AG09319 (cell line): ENCODE measurements around the gene PPP1R12A.

Experiments used
- DNase-seq: peaks from one replicate; pipeline ENCODE4 v3.0.0-alpha.2; 2010; ENCODE audit warnings: low read depth; ENCODE audit errors: extremely low read depth
- TF ChIP-seq, protein P1 (sequence below): IDR thresholded peaks from 2 replicates; pipeline ENCODE4 v1.5.1; 2011; ENCODE audit warnings: low read depth, mild to moderate bottlenecking, inconsistent platforms, low read length, moderate library complexity

The PPP1R12A gene

DNA sequence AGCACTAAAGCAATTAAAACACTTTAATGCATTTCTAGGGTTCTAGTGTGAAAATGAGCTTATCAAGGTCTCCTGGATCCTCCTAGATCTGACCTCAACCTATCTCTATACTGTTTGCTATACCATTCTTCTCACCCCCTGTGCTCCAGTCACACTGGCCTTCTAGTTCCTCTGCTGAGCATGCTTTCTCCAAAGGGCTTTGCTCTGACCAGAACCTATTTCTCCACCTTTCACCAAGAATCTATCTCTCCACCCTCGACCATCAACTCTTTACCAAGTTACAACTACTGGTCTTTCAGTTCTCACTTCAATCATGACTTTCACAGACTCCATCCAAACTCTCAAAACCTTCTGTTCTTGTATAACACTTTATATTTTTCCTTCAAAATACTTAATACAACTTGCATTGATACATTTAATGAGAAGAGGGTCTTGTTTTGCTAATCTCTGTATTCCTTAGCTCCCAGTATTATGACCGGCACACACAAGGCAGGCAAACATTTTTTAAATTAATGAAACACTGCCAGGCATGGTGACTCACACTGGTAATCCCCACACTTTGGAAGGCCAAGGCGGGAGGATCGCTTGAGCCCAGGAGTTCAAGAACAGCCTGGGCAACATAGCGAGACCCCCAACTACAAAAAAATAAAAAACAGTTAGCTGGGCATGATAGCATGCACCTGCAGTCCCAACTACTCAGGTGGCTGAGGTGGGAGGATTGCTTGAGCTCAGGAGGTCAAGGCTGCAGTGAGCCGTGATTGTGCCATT lies 22.8 kb downstream of the PPP1R12A start:
- TF ChIP-seq, protein P1, sequence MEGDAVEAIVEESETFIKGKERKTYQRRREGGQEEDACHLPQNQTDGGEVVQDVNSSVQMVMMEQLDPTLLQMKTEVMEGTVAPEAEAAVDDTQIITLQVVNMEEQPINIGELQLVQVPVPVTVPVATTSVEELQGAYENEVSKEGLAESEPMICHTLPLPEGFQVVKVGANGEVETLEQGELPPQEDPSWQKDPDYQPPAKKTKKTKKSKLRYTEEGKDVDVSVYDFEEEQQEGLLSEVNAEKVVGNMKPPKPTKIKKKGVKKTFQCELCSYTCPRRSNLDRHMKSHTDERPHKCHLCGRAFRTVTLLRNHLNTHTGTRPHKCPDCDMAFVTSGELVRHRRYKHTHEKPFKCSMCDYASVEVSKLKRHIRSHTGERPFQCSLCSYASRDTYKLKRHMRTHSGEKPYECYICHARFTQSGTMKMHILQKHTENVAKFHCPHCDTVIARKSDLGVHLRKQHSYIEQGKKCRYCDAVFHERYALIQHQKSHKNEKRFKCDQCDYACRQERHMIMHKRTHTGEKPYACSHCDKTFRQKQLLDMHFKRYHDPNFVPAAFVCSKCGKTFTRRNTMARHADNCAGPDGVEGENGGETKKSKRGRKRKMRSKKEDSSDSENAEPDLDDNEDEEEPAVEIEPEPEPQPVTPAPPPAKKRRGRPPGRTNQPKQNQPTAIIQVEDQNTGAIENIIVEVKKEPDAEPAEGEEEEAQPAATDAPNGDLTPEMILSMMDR: no peak
- DNase-seq: no peak

DNA sequence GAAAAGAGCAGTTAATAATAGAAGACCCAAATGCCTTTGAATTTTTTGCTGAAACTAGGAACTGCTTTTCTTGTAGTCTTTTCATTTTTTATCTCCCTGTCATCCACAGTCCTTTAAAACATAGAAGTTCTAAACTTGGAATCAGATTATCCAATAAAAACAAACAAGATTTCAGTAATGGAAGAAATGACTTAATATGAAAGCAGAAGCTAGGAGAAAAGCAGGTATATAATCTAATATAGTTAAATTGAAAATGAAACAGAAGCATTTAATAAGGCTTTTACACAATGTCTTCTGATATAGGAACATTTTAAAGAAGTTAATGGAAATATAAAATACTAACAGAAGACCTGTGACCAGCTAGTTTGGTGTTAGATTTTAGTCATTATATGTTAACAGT lies 26.5 kb downstream of the PPP1R12A start:
- no peak for DNase-seq
- TF ChIP-seq, protein P1: no peak

DNA sequence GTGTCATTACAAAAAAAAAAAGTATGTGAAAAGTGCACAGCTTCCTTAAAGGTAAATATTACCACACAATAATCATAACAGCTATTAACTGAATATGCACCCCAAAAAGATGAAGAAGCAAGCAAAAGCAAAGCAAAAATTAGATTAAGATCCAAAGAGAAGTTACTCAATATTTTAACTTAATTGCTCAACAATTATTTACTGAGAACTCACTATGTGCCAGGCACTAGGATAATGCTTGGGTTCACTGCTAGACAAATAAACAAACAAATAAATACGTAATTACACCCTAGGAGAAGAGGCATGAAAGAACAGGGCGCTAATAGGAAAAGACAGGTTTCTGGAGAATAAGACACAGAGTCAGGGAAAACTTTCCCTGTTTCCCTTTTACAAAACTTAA lies 33.4 kb downstream of the PPP1R12A start:
- DNase-seq: no peak
- TF ChIP-seq, protein P1: no peak

DNA sequence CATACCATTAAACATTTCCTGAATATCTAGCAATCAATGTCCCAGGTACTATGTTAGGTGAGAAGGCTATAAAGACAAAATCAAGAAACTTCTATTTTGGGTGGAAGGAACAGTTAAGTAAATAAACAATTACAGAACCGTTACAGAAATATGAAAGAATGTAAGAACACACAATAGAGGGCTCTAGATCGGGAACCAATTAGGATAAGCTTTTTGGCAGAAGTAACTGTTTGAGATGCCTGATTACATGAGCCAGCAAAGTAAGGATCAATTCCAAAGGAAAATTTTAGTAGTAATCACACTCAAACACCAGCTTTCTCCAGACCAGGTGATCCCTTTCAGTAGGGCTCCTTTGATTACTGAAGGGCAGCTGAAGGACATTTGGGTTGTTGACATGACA lies 33.9 kb downstream of the PPP1R12A start:
- TF ChIP-seq, protein P1: no peak
- no peak for DNase-seq

DNA sequence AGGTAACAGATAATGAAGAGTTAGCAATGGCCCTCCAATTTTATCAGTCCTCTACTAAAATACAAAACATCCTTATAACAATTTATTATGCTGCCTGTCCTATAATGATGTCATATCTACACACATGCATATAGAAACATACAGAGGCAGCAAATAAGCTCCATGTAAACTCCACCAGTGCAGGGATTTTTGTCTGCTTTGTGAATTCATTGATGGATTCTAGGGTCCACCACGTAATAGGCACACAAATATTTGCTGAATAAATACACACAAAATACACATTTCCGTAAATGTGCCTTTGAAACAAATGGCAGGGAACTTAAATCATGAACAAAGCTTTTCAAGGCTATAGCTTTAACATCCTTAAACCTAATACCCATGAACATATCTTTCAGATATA lies 34.7 kb downstream of the PPP1R12A start:
- no peak for DNase-seq
- TF ChIP-seq, protein P1: no peak

DNA sequence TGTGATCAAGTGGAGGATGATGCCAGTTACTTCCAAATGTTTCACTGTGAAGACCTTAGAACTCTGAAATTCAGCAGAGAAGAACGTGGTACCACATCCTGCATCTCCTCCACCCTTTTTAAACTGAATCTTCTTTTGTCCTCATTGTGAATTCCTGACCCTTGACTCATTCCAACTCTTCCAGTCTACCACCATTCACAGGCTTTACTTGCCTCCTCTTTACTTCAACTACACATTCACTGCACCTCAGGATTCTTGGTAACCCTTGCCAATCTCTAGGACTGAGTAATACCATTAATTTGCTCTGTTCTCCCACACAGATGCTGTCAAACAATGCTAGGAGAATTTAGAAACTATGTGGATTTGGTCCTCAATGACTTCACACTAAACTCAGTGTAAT lies 37.3 kb downstream of the PPP1R12A start:
- peak; percentile 54 for DNase-seq
- TF ChIP-seq, protein P1: no peak

DNA sequence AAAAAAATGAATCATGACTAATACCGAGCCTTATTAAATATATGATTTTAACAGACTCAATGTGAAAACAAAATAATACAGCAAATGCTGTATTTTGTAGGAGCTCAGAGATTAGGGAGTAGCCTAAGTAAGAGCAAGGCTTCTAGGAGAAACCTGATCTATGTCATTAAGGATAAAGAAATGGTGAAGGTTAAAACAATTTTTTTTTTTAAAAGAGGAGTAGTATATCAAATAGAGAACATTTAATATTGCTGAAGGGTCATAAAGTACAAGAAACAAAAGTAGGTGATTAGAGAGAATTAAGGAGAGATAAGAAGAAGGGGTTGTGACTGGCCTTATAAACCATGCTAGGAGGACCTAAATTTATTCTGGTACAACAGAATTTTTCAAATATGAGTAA lies 39.1 kb downstream of the PPP1R12A start:
- no peak for DNase-seq
- TF ChIP-seq, protein P1: no peak
